OCI-LY3 (cell line): ENCODE measurements around the gene BCAN.
"Not testable (repeated sequence)": the region's sequence is repeated elsewhere in the genome, so short reads cannot be mapped to it uniquely, and the experiment has no call there.

Experiments used
- H2AFZ ChIP-seq: fragments of 200-600, 300-600 bp; shearing (Covaris generic); 2 replicates; pipeline ENCODE4 v1.6.0; 2014; ENCODE audit warnings: antibody characterized with exemption, low read depth, low read length
- H3K27ac ChIP-seq: fragments of 200-600, 300-600 bp; sonication (generic); 2 replicates; pipeline ENCODE4 v1.5.1; 2014; ENCODE audit warnings: mild to moderate bottlenecking, low read length, moderate library complexity, mixed read lengths
- H3K27me3 ChIP-seq: fragments of 200-600, 300-600 bp; sonication (generic); 2 replicates; pipeline ENCODE4 v1.6.1; 2014; ENCODE audit warnings: low read depth, low read length, mixed read lengths
- H3K36me3 ChIP-seq: fragments of 200-600, 300-600 bp; sonication (generic); replicated peaks from 2 replicates; pipeline ENCODE3; 2014; ENCODE audit warnings: low read depth, low read length, mixed read lengths
- H3K4me1 ChIP-seq: fragments of 300-600, 200-600 bp; sonication (generic); 2 replicates; pipeline ENCODE4 v1.6.1; 2014; ENCODE audit warnings: low read length, mixed read lengths
- H3K4me2 ChIP-seq: fragments of 200-600, 300-600 bp; sonication (generic); 2 replicates; pipeline ENCODE4 v1.6.1; 2014; ENCODE audit warnings: low read length, mixed read lengths
- H3K4me3 ChIP-seq: fragments of 300-600, 200-600 bp; sonication (generic); 2 replicates; pipeline ENCODE4 v1.5.1; 2014; ENCODE audit warnings: antibody characterized with exemption, mild to moderate bottlenecking, low read length, moderate library complexity
- H3K79me2 ChIP-seq: fragments of 300-600, 200-600 bp; shearing (Covaris generic); 2 replicates; pipeline ENCODE4 v1.6.1; 2014; ENCODE audit warnings: mild to moderate bottlenecking, low read length, mixed read lengths
- H3K9ac ChIP-seq: fragments of 300-600, 200-600 bp; shearing (Covaris generic); 2 replicates; pipeline ENCODE4 v1.6.0; 2014; ENCODE audit warnings: mild to moderate bottlenecking, low read length, moderate library complexity
- H3K9me3 ChIP-seq: fragments of 200-600, 300-600 bp; shearing (Covaris generic); 2 replicates; pipeline ENCODE4 v1.6.1; 2014; ENCODE audit warnings: low read length, mixed read lengths; ENCODE audit not compliant: insufficient read depth
- H4K20me1 ChIP-seq: fragments of 200-600, 300-600 bp; sonication (generic); 2 replicates; pipeline ENCODE4 v1.6.1; 2016; ENCODE audit warnings: low read length, mixed read lengths; ENCODE audit not compliant: insufficient read depth
- EZH2phosphoT487 ChIP-seq: fragments of 200-600 bp; shearing (Covaris generic); IDR thresholded peaks from 2 replicates; pipeline ENCODE4 v1.6.1; 2018; ENCODE audit warnings: antibody characterized with exemption, mixed run types, low read depth
- TF ChIP-seq, protein P1 (sequence below): fragments of 200-600, 300-600 bp; sonication (generic); IDR thresholded peaks from 2 replicates; pipeline ENCODE4 v1.5.1; 2014; ENCODE audit warnings: antibody characterized with exemption, low read length, low read depth

The BCAN gene

GRCh38 chr1:156601892-156602291 is 40.0 kb upstream of the BCAN start:
- Histone ChIP-seq H3K79me2 (peaks cover 43% of the 10 kb centered on the region), H4K20me1 (no peaks in the 10 kb centered on the region), H2AFZ (peak overlapping the region; percentile 89), H3K27me3 (no peaks in the 10 kb centered on the region), H3K9me3 (no peaks in the 10 kb centered on the region), H3K4me1 (peaks cover 25% of the 10 kb centered on the region), H3K27ac (peak overlapping the region; percentile 60), H3K4me2 (peak overlapping the region; percentile 72), H3K36me3 (peaks cover 22% of the 10 kb centered on the region), H3K4me3 (peak overlapping the region; percentile 80), H3K9ac (peak overlapping the region; percentile 83)
- TF ChIP-seq, protein P1, sequence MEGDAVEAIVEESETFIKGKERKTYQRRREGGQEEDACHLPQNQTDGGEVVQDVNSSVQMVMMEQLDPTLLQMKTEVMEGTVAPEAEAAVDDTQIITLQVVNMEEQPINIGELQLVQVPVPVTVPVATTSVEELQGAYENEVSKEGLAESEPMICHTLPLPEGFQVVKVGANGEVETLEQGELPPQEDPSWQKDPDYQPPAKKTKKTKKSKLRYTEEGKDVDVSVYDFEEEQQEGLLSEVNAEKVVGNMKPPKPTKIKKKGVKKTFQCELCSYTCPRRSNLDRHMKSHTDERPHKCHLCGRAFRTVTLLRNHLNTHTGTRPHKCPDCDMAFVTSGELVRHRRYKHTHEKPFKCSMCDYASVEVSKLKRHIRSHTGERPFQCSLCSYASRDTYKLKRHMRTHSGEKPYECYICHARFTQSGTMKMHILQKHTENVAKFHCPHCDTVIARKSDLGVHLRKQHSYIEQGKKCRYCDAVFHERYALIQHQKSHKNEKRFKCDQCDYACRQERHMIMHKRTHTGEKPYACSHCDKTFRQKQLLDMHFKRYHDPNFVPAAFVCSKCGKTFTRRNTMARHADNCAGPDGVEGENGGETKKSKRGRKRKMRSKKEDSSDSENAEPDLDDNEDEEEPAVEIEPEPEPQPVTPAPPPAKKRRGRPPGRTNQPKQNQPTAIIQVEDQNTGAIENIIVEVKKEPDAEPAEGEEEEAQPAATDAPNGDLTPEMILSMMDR, result no peak
- no peak for TF ChIP-seq EZH2phosphoT487

DNA sequence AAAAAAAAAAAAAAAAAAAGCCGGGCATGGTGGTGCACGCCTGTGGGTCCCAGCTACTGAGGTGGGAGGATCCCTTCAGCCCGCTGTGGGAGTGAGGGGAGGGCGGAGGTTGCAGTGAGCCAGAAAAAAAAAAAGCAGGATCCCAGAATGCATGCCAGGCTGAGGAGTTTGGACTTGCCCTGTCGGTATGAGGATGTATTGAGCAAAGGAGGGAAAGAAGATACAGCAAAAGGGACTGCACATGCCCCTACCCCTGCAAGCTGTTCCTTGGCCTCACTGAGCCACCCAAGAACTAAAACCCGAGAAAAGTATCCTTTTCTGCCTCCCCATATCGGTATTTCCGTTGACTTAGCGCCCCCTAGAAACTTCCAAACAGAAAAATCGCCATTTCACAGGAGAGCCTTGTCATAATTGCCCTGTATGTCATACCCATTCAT is 39.3 kb upstream of the BCAN start:
- H3K36me3 ChIP-seq, result peaks cover 17% of the 10 kb centered on the region

DNA sequence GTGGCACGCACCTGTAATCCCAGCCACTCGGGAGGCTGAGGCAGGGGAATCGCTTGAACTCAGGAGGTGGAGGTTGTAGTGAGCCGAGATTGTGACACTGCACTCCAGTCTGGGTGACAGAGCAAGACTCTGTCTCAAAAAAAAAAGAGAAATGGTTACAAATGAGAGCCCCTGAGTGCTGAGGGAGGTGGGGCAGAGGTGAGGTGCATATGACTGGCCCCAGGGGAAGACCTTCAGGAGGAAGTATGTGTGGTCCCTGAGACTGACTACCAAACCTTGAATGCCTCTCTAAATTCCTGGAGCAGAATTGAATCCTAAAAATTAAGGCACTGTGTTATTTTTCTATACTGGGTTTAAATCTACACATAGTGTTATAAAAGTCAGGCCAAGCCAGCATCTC is 34.6 kb upstream of the BCAN start:
- H3K36me3 ChIP-seq, H3K27me3 ChIP-seq, H3K4me3 ChIP-seq, H3K79me2 ChIP-seq, H4K20me1 ChIP-seq, H3K9ac ChIP-seq, H3K9me3 ChIP-seq, H3K27ac ChIP-seq, H2AFZ ChIP-seq: not testable (repeated sequence)
- H3K4me2 ChIP-seq, result peak overlapping the region; percentile 37
- peaks cover 28% of the 10 kb centered on the region for H3K4me1 ChIP-seq

More for the DNA sequence above, 39.3 kb upstream of the BCAN start:
- Histone ChIP-seq H3K79me2 (peaks cover 41% of the 10 kb centered on the region), H3K9me3 (no peaks in the 10 kb centered on the region), H3K27me3 (no peaks in the 10 kb centered on the region), H2AFZ (no peak overlapping the region), H3K9ac (no peak overlapping the region), H4K20me1 (no peaks in the 10 kb centered on the region), H3K4me3 (peak overlapping the region; percentile 80), H3K4me2 (peak overlapping the region; percentile 72), H3K4me1 (peaks cover 32% of the 10 kb centered on the region), H3K27ac (no peak overlapping the region)
- TF ChIP-seq EZH2phosphoT487, result no peak
- TF ChIP-seq, protein P1, result peak; percentile 79

GRCh38 chr1:156608036-156608674 is 33.8 kb upstream of the BCAN start:
- Histone ChIP-seq H4K20me1 (no peaks in the 10 kb centered on the region), H3K9me3 (no peaks in the 10 kb centered on the region), H3K4me3 (no peak overlapping the region), H2AFZ (no peak overlapping the region), H3K9ac (no peak overlapping the region), H3K36me3 (no peaks in the 10 kb centered on the region), H3K4me2 (peak overlapping the region; percentile 48), H3K27ac (no peak overlapping the region), H3K4me1 (peaks cover 22% of the 10 kb centered on the region), H3K79me2 (no peaks in the 10 kb centered on the region), H3K27me3 (peaks cover 11% of the 10 kb centered on the region; the same call in 1 of the 2 replicates)
- TF ChIP-seq, protein P1, result peak; percentile 90
- no peak for TF ChIP-seq EZH2phosphoT487
